Vagina (tissue), 2 donors: ENCODE measurements around the gene ENKUR. TPM values are rescaled to one million over a fixed set of nuclear protein-coding genes. Genes with fewer than 3 reads are reported as not detected.

Experiments used
- DNase-seq, 2 donors: peaks; one replicate each; pipeline ENCODE4 v3.0.0-alpha.2; 2017; ENCODE audit errors: extremely low spot score in 2 of 2
- H3K27ac ChIP-seq: fragments of 200-600 bp; sonication (generic); one replicate; pipeline ENCODE4 v1.5.1; 2019
- H3K27me3 ChIP-seq: fragments of 200-600 bp; sonication (generic); one replicate; pipeline ENCODE4 v1.5.1; 2019
- H3K36me3 ChIP-seq, 2 donors: fragments of 200-600 bp; sonication (generic); one replicate each; pipeline ENCODE4 v1.5.1; 2017 to 2019
- H3K4me1 ChIP-seq: fragments of 200-600 bp; sonication (generic); one replicate; pipeline ENCODE4 v1.5.1; 2019
- H3K4me3 ChIP-seq, 2 donors: fragments of 200-600 bp; sonication (generic); 1 replicate in 1 of 2; 2 replicates in 1 of 2; pipeline ENCODE4 v1.5.1; 2016 to 2019
- H3K9me3 ChIP-seq: fragments of 200-600 bp; sonication (generic); one replicate; pipeline ENCODE4 v1.5.1; 2019
- POLR2A ChIP-seq, 2 donors: fragments of 450-650 bp; IDR thresholded peaks; one replicate each; pipeline ENCODE4 v1.6.1; 2017; ENCODE audit warnings: antibody characterized with exemption in 2 of 2, mild to moderate bottlenecking in 2 of 2, moderate library complexity in 2 of 2
- POLR2AphosphoS5 ChIP-seq, 2 donors: sonication (generic); formaldehyde crosslinking; IDR thresholded peaks; one replicate each; pipeline ENCODE4 v1.9.0; 2017; ENCODE audit warnings: antibody characterized with exemption in 2 of 2, mild to moderate bottlenecking in 2 of 2, low read depth in 1 of 2; ENCODE audit not compliant: insufficient read depth in 1 of 2
- intact Hi-C: fragments of 100-400 bp; cut with DNase I; formaldehyde crosslinking; loops from one replicate; pipeline ENCODE4 v1.15.1; 2023
- total RNA-seq: library from RNA; depleted of rRNA; stranded (reverse); fragments of >200 nt; gene quantifications from one replicate; pipeline ENCODE4 v1.2.3, GENCODE V29; 2016
- TF ChIP-seq, protein P1 (sequence below), 3 experiments: fragments of 450-650 bp in 2 of 3; fragments of 200-600 bp in 1 of 3; sonication (generic) in 1 of 3; IDR thresholded peaks; one replicate each; pipeline ENCODE4 v1.5.1; 2017 to 2019; ENCODE audit warnings: antibody characterized with exemption in 3 of 3, mild to moderate bottlenecking in 2 of 3, moderate library complexity in 2 of 3

Gene ENKUR
- total RNA-seq, 1 donor from 2014 or later: not detected

DNA sequence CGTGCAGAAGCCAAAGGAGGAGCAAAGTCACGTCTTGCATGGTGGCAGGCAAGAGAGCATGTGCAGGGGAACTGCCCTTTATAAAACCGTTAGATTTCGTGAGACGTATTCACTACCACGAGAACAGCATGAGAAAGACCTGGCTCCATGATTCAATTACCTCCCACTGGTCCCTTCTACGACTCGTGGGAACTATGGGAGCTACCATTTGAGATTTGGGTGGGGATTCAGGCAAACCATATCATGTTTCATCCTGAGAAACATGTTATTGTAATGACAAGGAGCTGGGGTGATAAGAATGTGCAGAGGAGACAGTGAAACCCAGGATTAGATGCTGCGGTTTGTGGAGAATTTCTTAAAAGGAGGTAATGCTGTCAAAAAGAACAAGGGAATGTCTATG lies 34.4 kb upstream of the ENKUR start:
- H3K4me1 ChIP-seq: peaks cover 5% of the 10 kb centered on the region
- TF ChIP-seq POLR2A (IDR thresholded peaks at IDR 0.05) (no peak), POLR2AphosphoS5 (IDR thresholded peaks at IDR 0.05; ENCODE audit: insufficient read depth in 1 of 2, low read depth in 1 of 2) (no peak)
- TF ChIP-seq, protein P1, sequence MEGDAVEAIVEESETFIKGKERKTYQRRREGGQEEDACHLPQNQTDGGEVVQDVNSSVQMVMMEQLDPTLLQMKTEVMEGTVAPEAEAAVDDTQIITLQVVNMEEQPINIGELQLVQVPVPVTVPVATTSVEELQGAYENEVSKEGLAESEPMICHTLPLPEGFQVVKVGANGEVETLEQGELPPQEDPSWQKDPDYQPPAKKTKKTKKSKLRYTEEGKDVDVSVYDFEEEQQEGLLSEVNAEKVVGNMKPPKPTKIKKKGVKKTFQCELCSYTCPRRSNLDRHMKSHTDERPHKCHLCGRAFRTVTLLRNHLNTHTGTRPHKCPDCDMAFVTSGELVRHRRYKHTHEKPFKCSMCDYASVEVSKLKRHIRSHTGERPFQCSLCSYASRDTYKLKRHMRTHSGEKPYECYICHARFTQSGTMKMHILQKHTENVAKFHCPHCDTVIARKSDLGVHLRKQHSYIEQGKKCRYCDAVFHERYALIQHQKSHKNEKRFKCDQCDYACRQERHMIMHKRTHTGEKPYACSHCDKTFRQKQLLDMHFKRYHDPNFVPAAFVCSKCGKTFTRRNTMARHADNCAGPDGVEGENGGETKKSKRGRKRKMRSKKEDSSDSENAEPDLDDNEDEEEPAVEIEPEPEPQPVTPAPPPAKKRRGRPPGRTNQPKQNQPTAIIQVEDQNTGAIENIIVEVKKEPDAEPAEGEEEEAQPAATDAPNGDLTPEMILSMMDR (IDR thresholded peaks at IDR 0.05): no peak
- no peaks in the 10 kb centered on the region for H3K36me3 ChIP-seq
- H3K27me3 ChIP-seq: no peaks in the 10 kb centered on the region
- no peak overlapping the region for H3K27ac ChIP-seq
- H3K4me3 ChIP-seq: no peak overlapping the region
- no peak for DNase-seq
- intact Hi-C loops: no loop called here
- H3K9me3 ChIP-seq: no peaks in the 10 kb centered on the region

DNA sequence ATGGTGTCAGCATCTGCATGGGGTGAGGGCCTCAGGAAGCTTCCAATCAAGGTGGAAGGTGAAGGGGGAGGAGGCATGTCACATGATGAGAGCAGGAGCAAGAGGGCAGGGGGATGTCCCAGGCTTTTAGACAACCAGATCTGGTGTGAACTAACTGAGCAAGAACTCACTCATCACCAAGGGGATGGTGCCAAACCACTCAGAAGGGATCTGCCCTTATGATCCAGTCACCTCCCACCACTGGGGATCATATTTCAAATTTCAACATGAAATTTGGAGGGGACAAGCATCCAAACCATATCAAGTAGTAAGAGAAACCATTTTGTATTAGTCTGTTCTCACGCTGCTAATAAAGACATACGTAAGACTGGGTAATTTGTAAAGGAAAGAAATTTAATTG lies 34.0 kb upstream of the ENKUR start:
- Histone ChIP-seq H3K36me3 (no peaks in the 10 kb centered on the region), H3K27me3 (no peaks in the 10 kb centered on the region), H3K27ac (no peak overlapping the region), H3K4me1 (peaks cover 5% of the 10 kb centered on the region), H3K9me3 (no peaks in the 10 kb centered on the region), H3K4me3 (no peak overlapping the region)
- intact Hi-C loops: no loop called here
- TF ChIP-seq POLR2A (IDR thresholded peaks at IDR 0.05) (no peak), POLR2AphosphoS5 (IDR thresholded peaks at IDR 0.05; ENCODE audit: insufficient read depth in 1 of 2, low read depth in 1 of 2) (no peak)
- TF ChIP-seq, protein P1 (IDR thresholded peaks at IDR 0.05): no peak
- DNase-seq: no peak

DNA sequence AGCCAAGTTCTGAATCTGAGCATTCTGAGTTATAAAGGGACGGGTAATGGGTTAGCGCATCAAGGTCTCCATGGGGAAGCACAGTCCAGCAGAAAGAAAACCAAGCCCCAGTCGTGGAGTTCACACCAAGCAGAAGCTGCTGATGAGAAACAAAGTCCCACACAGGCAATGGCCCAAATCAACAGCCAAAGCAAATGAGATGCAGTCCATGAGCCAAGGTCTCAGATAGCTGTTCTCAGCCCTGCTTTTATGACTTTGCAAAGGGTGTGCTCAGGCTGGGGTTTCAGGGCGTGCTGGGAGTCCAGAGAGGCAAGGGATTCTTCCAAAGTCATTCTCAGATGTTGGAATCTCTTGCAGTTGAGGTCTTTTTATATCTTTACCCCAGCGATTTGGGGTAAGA lies 32.5 kb upstream of the ENKUR start:
- DNase-seq: no peak
- no peaks in the 10 kb centered on the region for H3K27me3 ChIP-seq
- intact Hi-C loops: no loop called here

DNA sequence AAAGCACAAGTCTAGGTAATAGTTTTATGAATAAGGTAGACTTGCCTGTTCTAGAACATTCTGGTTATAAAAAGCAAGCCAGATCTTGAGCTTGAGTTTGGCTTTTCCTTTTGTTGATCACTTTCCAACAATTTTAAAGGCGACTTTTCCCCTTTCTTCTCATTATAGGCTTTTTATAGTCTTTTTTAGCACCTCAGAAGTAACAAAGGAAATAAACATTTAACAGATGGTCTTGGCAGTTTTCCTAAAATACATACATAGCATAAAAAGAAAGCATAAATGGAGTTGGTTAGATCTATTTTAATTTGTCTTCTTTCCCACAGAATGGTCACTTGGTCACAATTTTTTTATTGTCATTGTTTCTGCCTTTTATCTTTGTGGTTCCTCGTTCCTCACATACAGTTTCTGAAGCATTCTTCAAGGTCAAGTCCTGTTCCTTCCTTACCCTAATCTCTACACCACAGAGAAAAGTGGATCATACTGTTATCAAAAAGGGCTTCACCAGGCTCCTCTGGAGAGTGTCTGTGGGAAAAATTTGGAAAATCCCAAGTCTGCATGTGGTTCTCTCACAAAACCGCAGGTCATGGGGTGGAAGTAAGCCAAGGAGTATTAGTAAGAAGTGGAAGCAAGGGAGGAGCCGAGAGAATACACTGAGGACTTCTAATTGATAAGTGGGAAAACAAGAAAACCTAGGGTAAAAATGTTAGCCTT lies 31.8 kb upstream of the ENKUR start:
- H3K9me3 ChIP-seq: no peaks in the 10 kb centered on the region
- H3K4me3 ChIP-seq: no peak overlapping the region
- H3K36me3 ChIP-seq: no peaks in the 10 kb centered on the region
- TF ChIP-seq, protein P1 (IDR thresholded peaks at IDR 0.05): no peak
- TF ChIP-seq POLR2AphosphoS5 (IDR thresholded peaks at IDR 0.05; ENCODE audit: insufficient read depth in 1 of 2, low read depth in 1 of 2) (no peak), POLR2A (IDR thresholded peaks at IDR 0.05) (no peak)
- no peak overlapping the region for H3K27ac ChIP-seq
- H3K27me3 ChIP-seq: no peaks in the 10 kb centered on the region
- intact Hi-C loops: no loop called here
- no peak for DNase-seq
- H3K4me1 ChIP-seq: peaks cover 5% of the 10 kb centered on the region

More for the DNA sequence above, 32.5 kb upstream of the ENKUR start:
- no peaks in the 10 kb centered on the region for H3K36me3 ChIP-seq
- H3K27ac ChIP-seq: no peak overlapping the region
- H3K9me3 ChIP-seq: no peaks in the 10 kb centered on the region
- peaks cover 5% of the 10 kb centered on the region for H3K4me1 ChIP-seq
- no peak overlapping the region for H3K4me3 ChIP-seq
- TF ChIP-seq, protein P1 (IDR thresholded peaks at IDR 0.05): no peak
- no peak for TF ChIP-seq POLR2AphosphoS5 (IDR thresholded peaks at IDR 0.05; ENCODE audit: insufficient read depth in 1 of 2, low read depth in 1 of 2)
- no peak for TF ChIP-seq POLR2A (IDR thresholded peaks at IDR 0.05)

DNA sequence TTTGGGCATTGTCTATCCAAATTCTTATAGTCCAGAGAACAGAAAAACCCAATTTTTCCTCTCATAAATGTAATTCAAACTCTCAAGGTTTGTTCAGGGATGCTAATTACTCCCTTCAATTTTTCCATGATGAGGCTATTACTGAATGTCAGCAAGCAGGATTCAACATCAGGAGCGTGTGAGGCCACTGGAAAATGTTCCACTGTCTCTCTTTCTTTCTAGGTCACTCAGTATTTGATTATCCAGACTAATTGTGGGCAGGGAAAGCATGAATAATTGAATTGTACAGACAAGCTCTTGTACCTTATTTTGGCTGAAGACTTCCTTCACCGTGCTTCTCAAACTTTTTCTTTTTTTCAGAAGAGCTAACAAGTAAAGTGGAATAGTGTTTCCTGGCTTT lies 31.1 kb upstream of the ENKUR start:
- no peak for DNase-seq
- Histone ChIP-seq H3K4me3 (no peak overlapping the region), H3K9me3 (no peaks in the 10 kb centered on the region), H3K27ac (no peak overlapping the region), H3K36me3 (no peaks in the 10 kb centered on the region), H3K27me3 (no peaks in the 10 kb centered on the region), H3K4me1 (peaks cover 5% of the 10 kb centered on the region)
- TF ChIP-seq POLR2A (IDR thresholded peaks at IDR 0.05) (no peak), POLR2AphosphoS5 (IDR thresholded peaks at IDR 0.05; ENCODE audit: insufficient read depth in 1 of 2, low read depth in 1 of 2) (no peak)
- TF ChIP-seq, protein P1 (IDR thresholded peaks at IDR 0.05): no peak
- intact Hi-C loops: no loop called here
